HG02610 (cell line): ENCODE data around the gene TMEM132C.

Experiments
- ATAC-seq: cut with Tn5 transposase; IDR thresholded peaks from one replicate; pipeline ENCODE4 v1.9.1; 2021; ENCODE audit warnings: mild to moderate bottlenecking, moderate library complexity; ENCODE audit not compliant: unreplicated experiment

Gene TMEM132C

GRCh38 chr12:128644664-128645296 is 377.8 kb downstream of the TMEM132C start:
- ATAC-seq: no peak

DNA sequence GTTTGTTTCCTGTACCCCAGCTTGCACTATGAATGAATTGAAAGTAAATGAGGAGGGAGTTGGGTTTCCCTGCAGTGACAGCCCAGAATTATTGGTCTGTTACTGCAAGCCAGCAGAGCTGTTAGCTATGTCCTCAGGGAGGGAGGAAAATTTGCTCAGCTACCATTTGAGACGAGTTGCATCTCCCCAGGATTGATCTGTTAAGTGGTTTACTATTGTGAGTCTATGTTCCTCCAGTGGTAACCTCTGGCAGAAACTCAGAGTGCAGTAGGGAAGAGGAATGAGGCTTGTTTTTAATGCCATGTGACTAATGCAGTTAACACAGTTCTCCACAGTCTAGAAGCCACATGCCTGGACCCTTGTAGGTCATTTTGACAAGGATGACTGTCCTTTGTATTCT is 382.9 kb downstream of the TMEM132C start:
- no peak for ATAC-seq

- no peak for ATAC-seq
Observed at GRCh38 chr12:128652136-128652751, 385.3 kb downstream of the TMEM132C start.

GRCh38 chr12:128654468-128654867 is 387.5 kb downstream of the TMEM132C start:
- no peak for ATAC-seq

- no peak for ATAC-seq
Observed at GRCh38 chr12:128657378-128657777, 390.4 kb downstream of the TMEM132C start.

DNA sequence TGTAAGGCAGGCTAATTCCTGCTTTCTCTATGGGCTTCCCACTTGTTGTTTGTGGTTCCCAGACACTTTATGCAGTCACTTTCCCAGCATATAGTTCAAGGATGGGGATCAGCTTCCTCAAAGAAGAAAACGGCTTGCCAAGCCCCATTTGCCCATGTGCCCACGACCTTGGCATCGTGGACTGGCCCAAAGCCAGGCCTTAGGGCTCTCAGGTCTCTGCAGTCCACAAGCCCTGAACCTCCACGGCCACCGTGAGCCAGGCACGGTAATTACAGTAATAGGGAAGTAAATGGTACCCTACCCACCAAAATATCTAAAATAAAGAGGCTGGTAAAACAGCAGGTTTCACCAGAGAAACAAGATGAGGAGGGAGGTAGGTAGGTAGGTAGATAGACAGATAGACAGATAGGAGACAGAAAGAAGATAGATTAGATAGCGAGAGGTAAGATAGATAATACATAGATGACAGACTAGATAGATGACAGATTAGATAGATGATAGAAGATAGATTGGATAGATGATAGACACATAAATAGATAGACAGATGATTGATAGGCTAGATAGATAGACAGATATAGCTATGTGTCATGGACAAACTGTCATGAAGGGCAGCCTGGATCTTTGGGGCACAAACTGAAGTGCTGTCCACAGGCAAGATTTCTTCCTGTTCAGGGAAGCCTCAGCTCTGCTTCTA is 393.7 kb downstream of the TMEM132C start:
- no peak for ATAC-seq

- ATAC-seq: no peak
Observed at GRCh38 chr12:128661226-128661569, 394.2 kb downstream of the TMEM132C start.

DNA sequence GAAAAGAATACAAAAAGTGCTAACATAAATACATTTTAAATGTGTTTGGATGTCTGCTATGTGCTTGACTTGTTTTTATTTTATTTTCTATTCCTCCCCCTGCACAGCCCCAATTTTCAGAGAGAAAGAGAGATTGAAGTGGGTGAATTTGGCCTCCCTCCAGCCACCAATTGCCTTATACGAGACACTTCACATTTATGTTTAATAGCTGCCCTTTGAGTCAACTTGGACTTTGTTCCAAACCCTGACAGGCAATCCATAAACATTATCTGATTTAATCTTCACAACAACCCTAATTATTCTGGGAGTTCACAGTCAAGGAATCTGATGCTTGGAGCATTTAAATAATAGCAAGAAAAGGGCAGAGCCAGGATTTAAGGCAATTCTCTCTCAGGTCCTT is 395.1 kb downstream of the TMEM132C start:
- no peak for ATAC-seq

DNA sequence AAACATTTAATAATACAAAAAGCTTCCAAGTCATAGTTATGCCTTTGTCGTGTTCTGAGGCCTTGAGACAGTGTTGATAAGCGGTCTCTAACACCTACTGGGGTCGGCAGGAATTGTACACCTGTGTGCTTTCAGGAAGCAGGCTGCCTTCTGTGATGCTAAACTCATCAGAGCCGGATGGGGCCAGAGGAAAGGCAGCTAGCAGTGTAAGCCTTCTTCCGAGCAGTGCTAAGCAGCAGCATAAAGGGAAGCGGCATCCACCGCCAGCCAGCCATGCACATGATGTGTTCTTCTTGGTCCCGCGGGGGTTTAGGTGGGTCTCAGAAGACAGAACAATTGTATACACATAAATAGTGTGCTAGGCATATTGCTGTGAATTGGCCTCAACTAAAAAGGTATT is 397.5 kb downstream of the TMEM132C start:
- ATAC-seq: no peak

- no peak for ATAC-seq
Observed at GRCh38 chr12:128667193-128667592, 400.2 kb downstream of the TMEM132C start.

DNA sequence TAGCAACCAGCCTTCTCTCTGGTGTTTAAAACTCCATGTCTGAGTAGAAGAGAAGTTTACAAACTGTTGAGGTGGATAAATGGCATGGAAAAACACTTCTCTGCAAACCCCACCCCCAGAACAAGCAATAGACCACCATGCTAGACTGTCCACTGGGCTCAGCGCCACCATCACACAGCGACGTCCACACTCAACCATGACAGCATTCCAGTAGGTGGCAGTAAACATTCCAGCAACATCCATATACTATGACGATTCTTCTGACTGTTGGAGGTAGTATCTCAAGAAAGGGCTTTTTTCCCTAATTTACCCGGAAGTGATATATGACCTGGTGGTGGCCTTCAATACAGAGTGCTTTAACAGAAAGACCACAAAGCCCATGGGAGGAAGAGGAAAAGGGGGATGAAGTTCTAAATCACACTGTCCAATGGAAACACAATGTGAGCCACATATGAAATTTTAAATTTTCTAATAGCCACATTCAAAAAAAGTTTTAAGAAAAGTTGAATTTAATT is 404.6 kb downstream of the TMEM132C start:
- no peak for ATAC-seq

DNA sequence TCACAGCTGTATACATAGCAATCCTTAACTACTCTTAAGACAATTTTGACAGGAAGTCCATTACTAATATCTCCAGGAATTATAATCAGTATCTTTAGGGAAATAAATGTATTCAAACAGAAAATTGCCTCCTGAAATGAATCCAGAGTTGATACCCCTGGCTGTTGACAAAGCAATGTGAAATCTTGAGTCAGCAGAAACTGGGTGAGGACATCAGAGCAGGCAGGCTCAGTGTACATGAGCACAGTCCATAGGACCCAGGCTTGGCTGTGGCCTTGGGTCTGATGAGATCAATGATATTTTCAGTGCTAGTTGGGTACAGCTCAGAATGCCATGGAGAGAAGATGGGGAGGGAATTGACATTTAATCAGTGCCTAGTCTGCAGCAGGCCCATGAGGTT is 405.5 kb downstream of the TMEM132C start:
- ATAC-seq: no peak

GRCh38 chr12:128672893-128673292 is 405.9 kb downstream of the TMEM132C start:
- ATAC-seq: no peak

GRCh38 chr12:128675576-128675975 is 408.6 kb downstream of the TMEM132C start:
- ATAC-seq: no peak

GRCh38 chr12:128680555-128680954 is 413.6 kb downstream of the TMEM132C start:
- no peak for ATAC-seq

DNA sequence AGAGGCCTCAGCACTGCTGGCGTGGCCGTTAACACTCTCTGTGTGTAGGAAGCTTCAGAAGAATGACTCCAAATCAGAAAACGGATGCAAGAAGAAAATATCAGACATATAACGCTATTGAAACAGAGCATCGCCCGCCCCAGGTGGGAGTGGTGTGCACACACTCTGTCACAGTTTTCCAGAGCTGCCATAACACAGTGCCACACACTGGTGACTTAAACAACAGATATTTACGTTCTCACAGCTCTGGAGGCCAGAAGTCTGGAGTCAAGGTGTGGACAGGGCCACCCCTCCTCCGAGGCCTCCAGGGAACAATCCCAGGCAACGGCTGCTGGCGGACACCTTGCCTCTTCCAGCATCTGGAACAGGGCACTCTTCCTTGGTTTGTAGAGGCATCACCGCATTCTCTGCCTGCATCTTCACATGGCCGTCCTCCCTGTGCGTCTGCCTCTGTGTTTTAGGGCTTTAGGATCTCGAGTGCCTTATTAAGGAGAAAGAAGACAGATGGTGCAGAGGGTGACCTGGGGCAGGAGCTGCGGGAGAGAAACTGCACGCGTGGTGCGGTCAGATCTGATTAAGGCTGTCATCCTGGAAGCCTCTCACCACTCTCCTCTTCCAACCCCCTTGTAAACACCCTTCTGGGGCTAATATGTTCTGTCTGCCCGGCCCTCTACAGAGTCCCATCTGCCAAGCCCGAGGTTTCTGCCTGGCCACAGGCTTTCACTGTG is 415.7 kb downstream of the TMEM132C start:
- no peak for ATAC-seq

DNA sequence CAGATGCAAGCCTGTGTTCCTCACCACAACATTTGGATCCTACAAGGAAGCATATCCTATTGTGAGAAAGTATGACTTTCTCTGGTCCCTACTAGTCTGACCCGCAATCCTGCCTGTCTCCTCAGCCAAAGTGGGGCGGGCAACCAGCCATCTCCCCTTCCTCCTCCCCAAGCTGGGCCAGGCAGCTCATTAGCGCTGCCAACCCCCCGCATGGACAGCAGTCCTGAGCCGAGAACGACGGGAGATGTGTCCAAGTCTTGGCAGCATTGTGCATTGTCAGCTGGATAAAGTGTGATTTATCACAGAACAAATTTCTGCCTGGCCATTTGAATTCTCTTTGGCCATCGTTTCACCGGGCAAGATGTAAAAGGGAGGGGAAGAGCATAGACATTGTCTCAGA is 417.4 kb downstream of the TMEM132C start:
- ATAC-seq: no peak

DNA sequence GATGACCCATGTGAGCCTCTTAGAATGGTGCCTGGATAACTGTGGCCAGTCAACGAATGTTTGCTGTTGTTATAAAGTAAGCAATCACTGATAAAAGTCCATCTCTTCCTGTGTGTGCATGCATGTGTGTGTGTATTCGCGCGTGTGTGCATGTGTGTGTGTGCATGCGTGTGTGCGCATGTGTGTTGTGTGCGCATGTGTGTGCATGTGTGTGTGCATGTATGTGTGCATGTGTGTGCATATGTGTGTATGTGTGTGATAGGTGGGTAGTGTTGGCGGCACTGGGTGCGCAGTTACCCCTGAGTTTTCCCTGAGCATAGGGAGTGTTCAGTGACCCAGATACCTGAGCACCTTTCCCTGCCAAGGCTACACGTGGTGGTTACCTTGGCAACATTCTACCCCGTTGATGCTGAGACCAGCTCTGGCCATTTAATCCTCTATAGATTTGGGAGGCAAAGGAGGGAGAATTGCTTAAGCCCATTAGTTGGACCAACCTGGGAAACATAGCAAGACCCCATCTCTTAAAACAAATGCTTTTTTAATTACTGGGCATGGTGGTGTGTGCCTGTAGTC is 419.0 kb downstream of the TMEM132C start:
- ATAC-seq: no peak

GRCh38 chr12:128687851-128688250 is 420.9 kb downstream of the TMEM132C start:
- ATAC-seq: no peak

DNA sequence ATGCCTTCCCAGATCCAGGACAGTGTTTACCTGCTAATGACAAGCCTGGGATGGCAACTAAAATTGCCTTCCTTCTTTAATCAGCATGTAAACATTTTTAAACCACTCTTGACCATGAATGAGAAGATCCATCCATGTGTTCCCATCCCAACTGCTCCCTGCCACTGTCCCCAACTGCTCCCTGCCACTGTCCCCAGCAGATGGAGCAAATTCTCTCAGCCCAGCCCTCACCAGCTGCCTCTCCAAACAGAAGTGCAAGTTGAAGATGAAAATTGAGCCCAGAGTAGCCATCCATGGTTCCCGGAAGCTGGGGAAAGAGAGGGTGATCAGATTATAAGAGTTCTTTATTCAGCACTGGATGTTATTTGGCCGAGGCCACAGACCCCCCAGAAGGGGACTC is 423.7 kb downstream of the TMEM132C start:
- ATAC-seq: no peak

- no peak for ATAC-seq
Observed at GRCh38 chr12:128693115-128693514, 426.1 kb downstream of the TMEM132C start.
